IMR-90 (cell line): ENCODE data around the gene CANT1. TPM values are rescaled to one million over a fixed set of nuclear protein-coding genes. Genes with fewer than 3 reads are reported as not detected.
A peak's percentile ranks its signal among the peaks of the same experiment; 100 is the strongest.

Source experiments
- ATAC-seq: fragments of 200-7000 bp; cut with Tn5 transposase; 2 replicates; pipeline ENCODE4 v1.9.1; 2020; ENCODE audit warnings: low read depth, mild to moderate bottlenecking, moderate library complexity
- BruUV-seq: library from RNA; stranded (reverse); fragments of 400-500 nt; replicated peaks from 2 replicates; lab custom pipeline; 2021; lab: Mats Ljungman, UMichigan
- CTCF ChIA-PET: fragments of 300-600 bp; formaldehyde crosslinking; extraction: SDS; loops from one replicate; lab custom pipeline; 2021; ENCODE audit warnings: antibody characterized with exemption; lab: Yijun Ruan, JAX
- POLR2A ChIA-PET: fragments of 300-600 bp; sonication (Branson Sonifier 250); formaldehyde crosslinking; loops from one replicate; lab custom pipeline; 2022; ENCODE audit warnings: antibody characterized with exemption; ENCODE audit not compliant: unreplicated experiment; lab: Charles Lee
- DNase-seq: peaks from one replicate; pipeline ENCODE4 v3.0.0; 2013
- H2AFZ ChIP-seq: replicated peaks from 2 replicates; pipeline ENCODE3; 2013; ENCODE audit warnings: low read length, mild to moderate bottlenecking; ENCODE audit not compliant: poor library complexity
- H2AK5ac ChIP-seq: 2 replicates; pipeline ENCODE4 v1.6.1; 2013; ENCODE audit warnings: low read depth, low read length, inconsistent platforms
- H2AK9ac ChIP-seq: replicated peaks from 2 replicates; pipeline ENCODE3; 2013; ENCODE audit warnings: mild to moderate bottlenecking, low read depth, low read length, moderate library complexity; ENCODE audit not compliant: poor library complexity
- H2BK120ac ChIP-seq: 2 replicates; pipeline ENCODE4 v1.6.1; 2013; ENCODE audit warnings: low read depth, low read length, inconsistent platforms
- H2BK15ac ChIP-seq: 3 replicates; pipeline ENCODE4 v1.6.1; 2013; ENCODE audit warnings: low read depth, low read length, inconsistent platforms
- H2BK20ac ChIP-seq: 2 replicates; pipeline ENCODE4 v1.6.1; 2013; ENCODE audit warnings: low read depth, mild to moderate bottlenecking, inconsistent platforms, low read length, moderate library complexity
- H2BK5ac ChIP-seq: 2 replicates; pipeline ENCODE4 v1.6.1; 2013; ENCODE audit warnings: mild to moderate bottlenecking, low read depth, low read length, inconsistent platforms; ENCODE audit not compliant: poor library complexity, severe bottlenecking
- H3K14ac ChIP-seq: replicated peaks from 2 replicates; pipeline ENCODE4 v1.6.1; 2013; ENCODE audit warnings: low read depth, low read length, inconsistent platforms
- H3K18ac ChIP-seq: 2 replicates; pipeline ENCODE4 v1.6.1; 2013; ENCODE audit warnings: low read depth, low read length, control low read depth
- H3K23ac ChIP-seq: 2 replicates; pipeline ENCODE4 v1.6.1; 2013; ENCODE audit warnings: low read depth, low read length, inconsistent platforms
- H3K27ac ChIP-seq: 2 replicates; pipeline ENCODE4 v1.5.1; 2013; ENCODE audit warnings: mild to moderate bottlenecking, control low read depth, low read length; ENCODE audit not compliant: insufficient read depth
- H3K27me3 ChIP-seq: 2 replicates; pipeline ENCODE4 v1.6.1; 2013; ENCODE audit warnings: low read length; ENCODE audit not compliant: control insufficient read depth, insufficient read depth
- H3K36me3 ChIP-seq: 2 replicates; pipeline ENCODE4 v1.6.1; 2013; ENCODE audit warnings: low read length, mixed read lengths; ENCODE audit not compliant: control insufficient read depth, insufficient read depth
- H3K4ac ChIP-seq: 2 replicates; pipeline ENCODE4 v1.6.1; 2013; ENCODE audit warnings: low read depth, low read length, inconsistent platforms
- H3K4me1 ChIP-seq: 2 replicates; pipeline ENCODE4 v1.6.1; 2013; ENCODE audit warnings: low read length, mixed read lengths; ENCODE audit not compliant: control insufficient read depth, insufficient read depth
- H3K4me2 ChIP-seq: 2 replicates; pipeline ENCODE4 v1.6.1; 2013; ENCODE audit warnings: low read depth, mild to moderate bottlenecking, control low read depth, low read length, moderate library complexity
- H3K4me3 ChIP-seq: 2 replicates; pipeline ENCODE4 v1.5.1; 2013; ENCODE audit warnings: low read depth, mild to moderate bottlenecking, control low read depth, low read length, moderate library complexity; ENCODE audit not compliant: insufficient read depth
- H3K56ac ChIP-seq: 2 replicates; pipeline ENCODE4 v1.6.1; 2013; ENCODE audit warnings: low read length, inconsistent platforms; ENCODE audit not compliant: insufficient read depth; ENCODE audit errors: extremely low read depth
- H3K79me1 ChIP-seq, 2 experiments: 2 replicates each; pipeline ENCODE4 v1.6.1; 2013; ENCODE audit warnings: low read length in 2 of 2, inconsistent platforms in 1 of 2, low read depth in 1 of 2
- H3K9ac ChIP-seq: 2 replicates; pipeline ENCODE4 v1.6.1; 2013; ENCODE audit warnings: low read depth, low read length, control low read depth
- H3K9me1 ChIP-seq: 2 replicates; pipeline ENCODE4 v1.6.1; 2013; ENCODE audit warnings: low read length, inconsistent platforms; ENCODE audit not compliant: insufficient read depth
- H3K9me3 ChIP-seq: 2 replicates; pipeline ENCODE4 v1.6.1; 2013; ENCODE audit warnings: low read length; ENCODE audit not compliant: control insufficient read depth, insufficient read depth
- H4K20me1 ChIP-seq: 2 replicates; pipeline ENCODE4 v1.6.1; 2013; ENCODE audit warnings: low read length, inconsistent platforms; ENCODE audit not compliant: insufficient read depth
- H4K5ac ChIP-seq: 2 replicates; pipeline ENCODE4 v1.6.1; 2013; ENCODE audit warnings: mild to moderate bottlenecking, low read depth, low read length, control low read depth
- H4K8ac ChIP-seq, 2 experiments: 2 replicates each; pipeline ENCODE4 v1.6.1; 2013; ENCODE audit warnings: low read depth in 2 of 2, low read length in 2 of 2, control low read depth in 1 of 2, inconsistent platforms in 1 of 2
- H4K91ac ChIP-seq: 2 replicates; pipeline ENCODE4 v1.6.1; 2013; ENCODE audit warnings: low read depth, low read length, inconsistent platforms; ENCODE audit not compliant: insufficient read depth
- BHLHE40 ChIP-seq: fragments of 150-350 bp; IDR thresholded peaks from 2 replicates; pipeline ENCODE4 v1.6.1; 2016; ENCODE audit warnings: mild to moderate bottlenecking, low read depth, low read length
- CEBPB ChIP-seq: IDR thresholded peaks from 2 replicates; pipeline ENCODE4 v1.6.1; 2012; ENCODE audit warnings: low read depth, low read length, improper control_type of control experiment
- CHD1 ChIP-seq: IDR thresholded peaks from 2 replicates; pipeline ENCODE4 v1.6.1; 2012; ENCODE audit warnings: low read depth, low read length, improper control_type of control experiment
- CTCF ChIP-seq: conservative IDR thresholded peaks from 2 replicates; pipeline ENCODE4 v1.5.1; 2012; ENCODE audit warnings: mild to moderate bottlenecking, low read depth, low read length, improper control_type of control experiment
- ELK1 ChIP-seq: fragments of 150-350 bp; IDR thresholded peaks from 2 replicates; pipeline ENCODE4 v1.6.1; 2016; ENCODE audit warnings: low read depth, mild to moderate bottlenecking, low read length, moderate library complexity, borderline replicate concordance
- FOS ChIP-seq: fragments of 150-350 bp; IDR thresholded peaks from 2 replicates; pipeline ENCODE4 v1.6.1; 2016; ENCODE audit warnings: low read depth, low read length
- MAFK ChIP-seq: IDR thresholded peaks from 2 replicates; pipeline ENCODE4 v1.6.1; 2012; ENCODE audit warnings: low read depth, low read length, improper control_type of control experiment
- MAZ ChIP-seq: IDR thresholded peaks from 2 replicates; pipeline ENCODE4 v1.6.1; 2012; ENCODE audit warnings: low read depth, mild to moderate bottlenecking, low read length, improper control_type of control experiment, moderate library complexity, borderline replicate concordance
- MXI1 ChIP-seq: IDR thresholded peaks from 2 replicates; pipeline ENCODE4 v1.6.1; 2012; ENCODE audit warnings: low read depth, mild to moderate bottlenecking, low read length, moderate library complexity, borderline replicate concordance
- POLR2A ChIP-seq: IDR thresholded peaks from 2 replicates; pipeline ENCODE4 v1.6.1; 2012; ENCODE audit warnings: mild to moderate bottlenecking, low read depth, low read length
- RAD21 ChIP-seq: IDR thresholded peaks from 2 replicates; pipeline ENCODE4 v1.6.1; 2012; ENCODE audit warnings: low read length, improper control_type of control experiment
- RCOR1 ChIP-seq: IDR thresholded peaks from 2 replicates; pipeline ENCODE4 v1.6.1; 2012; ENCODE audit warnings: mild to moderate bottlenecking, low read length, improper control_type of control experiment; ENCODE audit not compliant: insufficient replicate concordance
- RFX5 ChIP-seq: IDR thresholded peaks from 2 replicates; pipeline ENCODE4 v1.8.0; 2012; ENCODE audit warnings: low read depth, mild to moderate bottlenecking, low read length, moderate library complexity
- SMC3 ChIP-seq: fragments of 150-350 bp; IDR thresholded peaks from 2 replicates; pipeline ENCODE4 v1.6.1; 2016; ENCODE audit warnings: low read depth, mild to moderate bottlenecking, antibody characterized with exemption, low read length, moderate library complexity
- USF2 ChIP-seq: fragments of 150-350 bp; IDR thresholded peaks from 2 replicates; pipeline ENCODE4 v1.6.1; 2017; ENCODE audit warnings: mild to moderate bottlenecking, antibody characterized with exemption, low read length, low read depth
- WGBS, 2 experiments: methylation state at CpG; one replicate each; pipeline versions ENCODE4 v1.1.5 to v1.1.7; 2013; ENCODE audit warnings: missing lambda C conversion rate in 2 of 2; ENCODE audit not compliant: insufficient read length in 1 of 2; ENCODE audit errors: extremely low coverage in 2 of 2; 5-methylcytosine and 5-hydroxymethylcytosine counted together
- dilution Hi-C: fragments of 300-500 bp; cut with HindIII; formaldehyde crosslinking; loops from one replicate; pipeline ENCODE4 v1.14.3; 2018; ENCODE audit warnings: low sequenced_read_pairs; ENCODE audit not compliant: unreplicated experiment
- in situ Hi-C: fragments of 300-500 bp; cut with MboI; formaldehyde crosslinking; loops from 3 replicates; pipeline ENCODE4 v1.14.3; 2019; ENCODE audit warnings: low sequenced_read_pairs, inconsistent platforms, mixed read lengths
- intact Hi-C: fragments of 100-400 bp; cut with micrococcal nuclease; formaldehyde crosslinking; loops from 2 replicates; pipeline ENCODE4 v1.10.0; 2022
- polyA plus RNA-seq, 3 experiments: library from polyadenylated mRNA; depleted of rRNA; stranded (reverse); fragments of >200 nt; gene quantifications; 2 replicates each; pipeline ENCODE4 v1.2.3, GENCODE V29; 2012; ENCODE audit warnings: low replicate concordance in 1 of 3
- total RNA-seq: library from RNA; depleted of rRNA; stranded (reverse); fragments of >200 nt; gene quantifications from 2 replicates; pipeline ENCODE4 v1.2.3, GENCODE V29; 2012

Gene CANT1
- total and polyA plus RNA-seq, 2 of the 4 experiments (the other 2 are of a cell fraction) = 51.8 to 73.4 TPM

- peak overlapping the region; percentile 52 for H2AK9ac ChIP-seq
- intact Hi-C loops (no loop called here), in situ Hi-C loops (no loop called here), dilution Hi-C loops (no loop called here)
- H3K36me3 ChIP-seq = 0 out of 2 replicates have a peak, but pooled peaks cover 2% of the 10 kb centered on the region
- no TSS peak for BruUV-seq
- CTCF ChIA-PET = no interaction called here
- H3K4me2 ChIP-seq = no peak overlapping the region
- DNase-seq (no peak), ATAC-seq (no peak)
- WGBS, 2 experiments = 82% methylated on average over 4 of the region's 8 CpGs; no CpG with 5 or more reads in 1 of the 2 experiments
- H3K14ac ChIP-seq = no peak overlapping the region
- no peak overlapping the region for H3K4me3 ChIP-seq
- TF ChIP-seq MXI1 = no peak
- no peak for TF ChIP-seq POLR2A
- TF ChIP-seq RCOR1 = no peak
- no peak for TF ChIP-seq FOS
- TF ChIP-seq MAZ = no peak
- TF ChIP-seq BHLHE40 = no peak
- no peak for TF ChIP-seq USF2
- TF ChIP-seq CEBPB = no peak
- TF ChIP-seq CHD1 = no peak
- no peak for TF ChIP-seq CTCF
- no peak for TF ChIP-seq RAD21
- TF ChIP-seq RFX5 = no peak
- TF ChIP-seq SMC3 = no peak
- TF ChIP-seq MAFK = no peak
- no peak for TF ChIP-seq ELK1
- no peaks in the 10 kb centered on the region for H3K27me3 ChIP-seq
- POLR2A ChIA-PET = no interaction called here
- no peak overlapping the region for H3K23ac ChIP-seq
- H2BK15ac ChIP-seq = no peak overlapping the region
- no peak overlapping the region for H3K18ac ChIP-seq
- H2BK20ac ChIP-seq = no peak overlapping the region
- peak overlapping the region; percentile 36; the same call in 1 of the 2 replicates for H2AK5ac ChIP-seq
- H2BK120ac ChIP-seq = no peak overlapping the region
- no peak overlapping the region for H4K91ac ChIP-seq
- no peak overlapping the region for H3K27ac ChIP-seq
- H3K4me1 ChIP-seq = peaks cover 31% of the 10 kb centered on the region
- no peak overlapping the region for H4K5ac ChIP-seq
- no peak overlapping the region for H3K9ac ChIP-seq
- no peaks in the 10 kb centered on the region for H3K9me3 ChIP-seq
- no peak overlapping the region for H2AFZ ChIP-seq
- H3K56ac ChIP-seq = no peak overlapping the region
- no peaks in the 10 kb centered on the region for H4K20me1 ChIP-seq
- no peak overlapping the region for H4K8ac ChIP-seq
- peaks cover 18% of the 10 kb centered on the region for H3K9me1 ChIP-seq
- H3K79me1 ChIP-seq = peaks cover 4 to 47% of the 10 kb centered on the region in 2 experiments; a peak in 2 of 4 replicates
- no peak overlapping the region for H2BK5ac ChIP-seq
- H3K4ac ChIP-seq = no peak overlapping the region; the same call in 1 of the 2 replicates
Measured at GRCh38 chr17:78977681-78977943, 32.0 kb downstream of the CANT1 start.
